ENCODE data around the gene PTMA. TPM values are rescaled to one million over a fixed set of nuclear protein-coding genes. Genes with fewer than 3 reads are reported as not detected.
A peak's percentile ranks its signal among the peaks of the same experiment; 100 is the strongest.

Gene PTMA
- total RNA-seq, 4 donors from 2014 or later, result 478 to 1,487 (median 685) TPM

- Histone ChIP-seq H3K27ac (peak overlapping the region; percentile 92 to 94 (median 92)), H3K4me1 (peaks cover 5 to 36% (median 18%) of the 10 kb centered on the region in 4 donors), H3K27me3 (no peaks in the 10 kb centered on the region), H3K4me3 (peak overlapping the region; percentile 39 to 65 (median 47)), H3K36me3 (no peaks in the 10 kb centered on the region), H3K9me3 (no peaks in the 10 kb centered on the region)
- in situ Hi-C loops (cut with MboI; ENCODE audit: low pct_ligation_motif_present in 1 of 4, low pct_unique_long_range_greater_than_20kb in 1 of 4, low sequenced_read_pairs in 3 of 4) (no loop called here), intact Hi-C loops (cut with DNase I; ENCODE audit: low total_unique reads) (no loop called here)
- peak; percentile 19 for TF ChIP-seq POLR2A (IDR thresholded peaks at IDR 0.05)
- TF ChIP-seq, protein P1, sequence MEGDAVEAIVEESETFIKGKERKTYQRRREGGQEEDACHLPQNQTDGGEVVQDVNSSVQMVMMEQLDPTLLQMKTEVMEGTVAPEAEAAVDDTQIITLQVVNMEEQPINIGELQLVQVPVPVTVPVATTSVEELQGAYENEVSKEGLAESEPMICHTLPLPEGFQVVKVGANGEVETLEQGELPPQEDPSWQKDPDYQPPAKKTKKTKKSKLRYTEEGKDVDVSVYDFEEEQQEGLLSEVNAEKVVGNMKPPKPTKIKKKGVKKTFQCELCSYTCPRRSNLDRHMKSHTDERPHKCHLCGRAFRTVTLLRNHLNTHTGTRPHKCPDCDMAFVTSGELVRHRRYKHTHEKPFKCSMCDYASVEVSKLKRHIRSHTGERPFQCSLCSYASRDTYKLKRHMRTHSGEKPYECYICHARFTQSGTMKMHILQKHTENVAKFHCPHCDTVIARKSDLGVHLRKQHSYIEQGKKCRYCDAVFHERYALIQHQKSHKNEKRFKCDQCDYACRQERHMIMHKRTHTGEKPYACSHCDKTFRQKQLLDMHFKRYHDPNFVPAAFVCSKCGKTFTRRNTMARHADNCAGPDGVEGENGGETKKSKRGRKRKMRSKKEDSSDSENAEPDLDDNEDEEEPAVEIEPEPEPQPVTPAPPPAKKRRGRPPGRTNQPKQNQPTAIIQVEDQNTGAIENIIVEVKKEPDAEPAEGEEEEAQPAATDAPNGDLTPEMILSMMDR (IDR thresholded peaks at IDR 0.05), result no peak
- TF ChIP-seq POLR2AphosphoS5 (IDR thresholded peaks at IDR 0.05), result peak; percentile 12 to 74 (median 40)
- WGBS, 2 donors (ENCODE audit: low coverage in 1 of 2), result 9% methylated on average over 52 of the region's 79 CpGs; no CpG with 5 or more reads in 1 of the 2 donors
- DNase-seq, result peak; percentile 82
Observed at GRCh38 chr2:231680992-231681852, 27.1 kb upstream of the PTMA start.

- no peak for DNase-seq
- no peak for TF ChIP-seq EP300 (IDR thresholded peaks at IDR 0.05; ENCODE audit: low read depth)
- TF ChIP-seq, protein P1 (IDR thresholded peaks at IDR 0.05), result no peak
- TF ChIP-seq POLR2AphosphoS5 (IDR thresholded peaks at IDR 0.05), result no peak
- no peak for TF ChIP-seq POLR2A (IDR thresholded peaks at IDR 0.05)
- intact Hi-C loops (cut with DNase I; ENCODE audit: low total_unique reads), result no loop called here
- no peaks in the 10 kb centered on the region for H3K36me3 ChIP-seq
- in situ Hi-C loops (cut with MboI; ENCODE audit: low pct_ligation_motif_present in 1 of 4, low pct_unique_long_range_greater_than_20kb in 1 of 4, low sequenced_read_pairs in 3 of 4), result no loop called here
- WGBS, 2 donors (ENCODE audit: low coverage in 1 of 2), result 84 to 89% methylated on average over 3 to 11 of the region's 11 CpGs
- peak overlapping the region in 2 of 4 donors; percentile 92 to 93 for H3K27ac ChIP-seq
- peaks cover 5 to 38% (median 18%) of the 10 kb centered on the region in 4 donors for H3K4me1 ChIP-seq
- H3K27me3 ChIP-seq, result no peaks in the 10 kb centered on the region
- no peak overlapping the region for H3K4me3 ChIP-seq
- H3K9me3 ChIP-seq, result no peaks in the 10 kb centered on the region
Observed at GRCh38 chr2:231682603-231683291, 25.6 kb upstream of the PTMA start.

GRCh38 chr2:231683292-231684235, 24.8 kb upstream of the PTMA start:
- H3K4me1 ChIP-seq, result peaks cover 5 to 35% (median 17%) of the 10 kb centered on the region in 4 donors
- intact Hi-C loops (cut with DNase I; ENCODE audit: low total_unique reads), result no loop called here

More at GRCh38 chr2:231683292-231684235, 24.8 kb upstream of the PTMA start:
- H3K36me3 ChIP-seq, result no peaks in the 10 kb centered on the region
- H3K27me3 ChIP-seq, result no peaks in the 10 kb centered on the region
- no peak for DNase-seq
- TF ChIP-seq POLR2AphosphoS5 (IDR thresholded peaks at IDR 0.05), result no peak
- no peak for TF ChIP-seq EP300 (IDR thresholded peaks at IDR 0.05; ENCODE audit: low read depth)
- no peak for TF ChIP-seq POLR2A (IDR thresholded peaks at IDR 0.05)
- TF ChIP-seq, protein P1 (IDR thresholded peaks at IDR 0.05), result no peak
- no peak overlapping the region for H3K4me3 ChIP-seq
- in situ Hi-C loops (cut with MboI; ENCODE audit: low pct_ligation_motif_present in 1 of 4, low pct_unique_long_range_greater_than_20kb in 1 of 4, low sequenced_read_pairs in 3 of 4), result no loop called here
- H3K9me3 ChIP-seq, result no peaks in the 10 kb centered on the region
- 74% methylated on average over 8 of the region's 8 CpGs; no CpG with 5 or more reads in 1 of the 2 donors for WGBS, 2 donors (ENCODE audit: low coverage in 1 of 2)
- no peak overlapping the region for H3K27ac ChIP-seq

Measured in transverse colon (tissue), 4 donors.